SKM-1 treated with dmso at 0.1 percent for 144 hours (cell line): Measurements from ENCODE around the gene KDM3B.
"Not testable (repeated sequence)": the region's sequence is repeated elsewhere in the genome, so short reads cannot be mapped to it uniquely, and the experiment has no call there.

Experiments
- DNase-seq: peaks from one replicate; lab custom pipeline; 2025; ENCODE audit not compliant: unreplicated experiment; lab: John Stamatoyannopoulos, UW

Gene KDM3B

GRCh38 chr5:138386290-138386689 lies 33.8 kb downstream of the KDM3B start:
- no peak for DNase-seq

- no peak for DNase-seq
These were observed 36.8 kb downstream of the KDM3B start for GRCh38 chr5:138389332-138389731.

GRCh38 chr5:138389911-138390310 lies 37.4 kb downstream of the KDM3B start:
- DNase-seq: not testable (repeated sequence)

GRCh38 chr5:138391859-138392386 lies 39.4 kb downstream of the KDM3B start:
- DNase-seq: no peak

GRCh38 chr5:138402640-138403039 lies 50.2 kb downstream of the KDM3B start:
- no peak for DNase-seq

GRCh38 chr5:138408023-138408422 lies 55.5 kb downstream of the KDM3B start:
- DNase-seq: no peak

GRCh38 chr5:138410996-138411640 lies 58.6 kb downstream of the KDM3B start:
- DNase-seq: peak; percentile 5

- DNase-seq: no peak
These were observed 66.0 kb downstream of the KDM3B start for GRCh38 chr5:138418444-138418843.

- DNase-seq: no peak
These were observed 72.6 kb downstream of the KDM3B start for GRCh38 chr5:138425079-138425478.

- DNase-seq: no peak
These were observed 83.5 kb downstream of the KDM3B start for GRCh38 chr5:138435943-138436342.

- no peak for DNase-seq
These were observed 85.7 kb downstream of the KDM3B start for GRCh38 chr5:138438003-138438723.

GRCh38 chr5:138438724-138439476 lies 86.4 kb downstream of the KDM3B start, which contains the start of gene REEP2:
Gene REEP2, plus strand, starts transcription at chr5:138439057. Its CDS starts 152 bp downstream, at chr5:138439209.
- DNase-seq: no peak

- no peak for DNase-seq
These were observed 87.1 kb downstream of the KDM3B start for GRCh38 chr5:138439477-138440158.

GRCh38 chr5:138440159-138441073 lies 87.9 kb downstream of the KDM3B start:
- no peak for DNase-seq

- no peak for DNase-seq
These were observed 88.7 kb downstream of the KDM3B start for GRCh38 chr5:138441221-138441620.

GRCh38 chr5:138444078-138444773 lies 91.7 kb downstream of the KDM3B start:
- no peak for DNase-seq

- no peak for DNase-seq
These were observed 92.5 kb downstream of the KDM3B start for GRCh38 chr5:138444774-138445546.

GRCh38 chr5:138445547-138446271 lies 93.2 kb downstream of the KDM3B start:
- DNase-seq: no peak
